ENCODE data around the gene TGM2.

- TF ChIP-seq ATF3 (IDR thresholded peaks at IDR 0.05) (peak; percentile 79), ATF3 (CRISPR knock-in tag; conservative IDR thresholded peaks at IDR 0.05) (no peak), HIVEP1 (CRISPR knock-in tag; IDR thresholded peaks at IDR 0.05) (no peak), NFE2L1 (tag; IDR thresholded peaks at IDR 0.05; ENCODE audit: borderline replicate concordance, low read depth) (no peak), ZNF785 (CRISPR knock-in tag; IDR thresholded peaks at IDR 0.05) (no peak), CTCF (IDR thresholded peaks at IDR 0.05 in 2 of 3, conservative IDR thresholded peaks at IDR 0.05 in 1 of 3; ENCODE audit: insufficient read depth in 2 of 3, low read depth in 1 of 3, low read length in 3 of 3) (no peak), TCF7L2 (IDR thresholded peaks at IDR 0.05; ENCODE audit: low read depth, low read length) (no peak), HMG20B (CRISPR knock-in tag; IDR thresholded peaks at IDR 0.05) (no peak), FOXP1 (CRISPR knock-in tag; IDR thresholded peaks at IDR 0.05) (no peak), E2F4 (CRISPR knock-in tag; IDR thresholded peaks at IDR 0.05; ENCODE audit: low read depth) (no peak)
- TF ChIP-seq, protein P1, sequence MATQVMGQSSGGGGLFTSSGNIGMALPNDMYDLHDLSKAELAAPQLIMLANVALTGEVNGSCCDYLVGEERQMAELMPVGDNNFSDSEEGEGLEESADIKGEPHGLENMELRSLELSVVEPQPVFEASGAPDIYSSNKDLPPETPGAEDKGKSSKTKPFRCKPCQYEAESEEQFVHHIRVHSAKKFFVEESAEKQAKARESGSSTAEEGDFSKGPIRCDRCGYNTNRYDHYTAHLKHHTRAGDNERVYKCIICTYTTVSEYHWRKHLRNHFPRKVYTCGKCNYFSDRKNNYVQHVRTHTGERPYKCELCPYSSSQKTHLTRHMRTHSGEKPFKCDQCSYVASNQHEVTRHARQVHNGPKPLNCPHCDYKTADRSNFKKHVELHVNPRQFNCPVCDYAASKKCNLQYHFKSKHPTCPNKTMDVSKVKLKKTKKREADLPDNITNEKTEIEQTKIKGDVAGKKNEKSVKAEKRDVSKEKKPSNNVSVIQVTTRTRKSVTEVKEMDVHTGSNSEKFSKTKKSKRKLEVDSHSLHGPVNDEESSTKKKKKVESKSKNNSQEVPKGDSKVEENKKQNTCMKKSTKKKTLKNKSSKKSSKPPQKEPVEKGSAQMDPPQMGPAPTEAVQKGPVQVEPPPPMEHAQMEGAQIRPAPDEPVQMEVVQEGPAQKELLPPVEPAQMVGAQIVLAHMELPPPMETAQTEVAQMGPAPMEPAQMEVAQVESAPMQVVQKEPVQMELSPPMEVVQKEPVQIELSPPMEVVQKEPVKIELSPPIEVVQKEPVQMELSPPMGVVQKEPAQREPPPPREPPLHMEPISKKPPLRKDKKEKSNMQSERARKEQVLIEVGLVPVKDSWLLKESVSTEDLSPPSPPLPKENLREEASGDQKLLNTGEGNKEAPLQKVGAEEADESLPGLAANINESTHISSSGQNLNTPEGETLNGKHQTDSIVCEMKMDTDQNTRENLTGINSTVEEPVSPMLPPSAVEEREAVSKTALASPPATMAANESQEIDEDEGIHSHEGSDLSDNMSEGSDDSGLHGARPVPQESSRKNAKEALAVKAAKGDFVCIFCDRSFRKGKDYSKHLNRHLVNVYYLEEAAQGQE (IDR thresholded peaks at IDR 0.05; ENCODE audit: borderline replicate concordance): peak; percentile 15; the same call in 1 of the 2 replicates
- TF ChIP-seq, protein P1 (CRISPR knock-in tag; IDR thresholded peaks at IDR 0.05; ENCODE audit: low read depth): no peak
Measured at GRCh38 chr20:38091441-38092216, 73.4 kb downstream of the TGM2 start.
